Measurements from ENCODE around the gene TCF7L1.

DNA sequence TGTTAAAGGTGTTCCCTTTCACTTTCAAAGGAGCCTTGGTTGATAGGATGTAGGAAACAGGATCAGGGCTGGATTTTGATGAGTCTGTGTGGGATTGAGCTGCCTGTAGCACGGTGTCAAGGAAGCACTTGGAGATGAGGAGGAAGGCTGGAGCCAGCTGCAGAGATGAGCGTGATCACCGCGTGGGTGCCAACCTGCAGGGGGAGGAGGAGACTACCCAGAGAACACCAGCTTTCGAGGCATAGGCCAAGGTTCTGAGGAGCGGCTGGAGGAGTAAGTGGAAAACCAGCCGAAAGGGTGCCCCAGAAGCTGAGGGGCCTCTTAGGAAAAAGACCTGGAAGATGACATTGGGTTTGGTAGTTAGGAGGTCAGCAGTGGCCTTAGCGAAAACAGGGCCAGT, 130.4 kb downstream of the TCF7L1 start:
- TF ChIP-seq, protein P1, sequence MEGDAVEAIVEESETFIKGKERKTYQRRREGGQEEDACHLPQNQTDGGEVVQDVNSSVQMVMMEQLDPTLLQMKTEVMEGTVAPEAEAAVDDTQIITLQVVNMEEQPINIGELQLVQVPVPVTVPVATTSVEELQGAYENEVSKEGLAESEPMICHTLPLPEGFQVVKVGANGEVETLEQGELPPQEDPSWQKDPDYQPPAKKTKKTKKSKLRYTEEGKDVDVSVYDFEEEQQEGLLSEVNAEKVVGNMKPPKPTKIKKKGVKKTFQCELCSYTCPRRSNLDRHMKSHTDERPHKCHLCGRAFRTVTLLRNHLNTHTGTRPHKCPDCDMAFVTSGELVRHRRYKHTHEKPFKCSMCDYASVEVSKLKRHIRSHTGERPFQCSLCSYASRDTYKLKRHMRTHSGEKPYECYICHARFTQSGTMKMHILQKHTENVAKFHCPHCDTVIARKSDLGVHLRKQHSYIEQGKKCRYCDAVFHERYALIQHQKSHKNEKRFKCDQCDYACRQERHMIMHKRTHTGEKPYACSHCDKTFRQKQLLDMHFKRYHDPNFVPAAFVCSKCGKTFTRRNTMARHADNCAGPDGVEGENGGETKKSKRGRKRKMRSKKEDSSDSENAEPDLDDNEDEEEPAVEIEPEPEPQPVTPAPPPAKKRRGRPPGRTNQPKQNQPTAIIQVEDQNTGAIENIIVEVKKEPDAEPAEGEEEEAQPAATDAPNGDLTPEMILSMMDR (optimal IDR thresholded peaks at IDR 0.05 in 1 of 3, IDR thresholded peaks at IDR 0.05 in 1 of 3, conservative IDR thresholded peaks at IDR 0.05 in 1 of 3; ENCODE audit: extremely low read depth in 1 of 3, insufficient read depth in 2 of 3, low read length in 3 of 3), result no peak
- TF ChIP-seq EZH2 (IDR thresholded peaks at IDR 0.05; ENCODE audit: low read length), result no peak

All from keratinocyte (primary cell).